HG03469 (cell line): Measurements from ENCODE around the gene YPEL2.
"Not testable (repeated sequence)": the region's sequence is repeated elsewhere in the genome, so short reads cannot be mapped to it uniquely, and the experiment has no call there.

Experiments
- ATAC-seq: cut with Tn5 transposase; IDR thresholded peaks from one replicate; pipeline ENCODE4 v1.9.1; 2021; ENCODE audit warnings: mild to moderate bottlenecking, moderate library complexity, moderate number of reproducible peaks; ENCODE audit not compliant: unreplicated experiment

The YPEL2 gene

GRCh38 chr17:59402760-59403159, 71.3 kb downstream of the YPEL2 start:
- no peak for ATAC-seq

GRCh38 chr17:59404471-59404870, 73.0 kb downstream of the YPEL2 start:
- no peak for ATAC-seq

GRCh38 chr17:59405944-59406705, 74.7 kb downstream of the YPEL2 start:
- no peak for ATAC-seq

DNA sequence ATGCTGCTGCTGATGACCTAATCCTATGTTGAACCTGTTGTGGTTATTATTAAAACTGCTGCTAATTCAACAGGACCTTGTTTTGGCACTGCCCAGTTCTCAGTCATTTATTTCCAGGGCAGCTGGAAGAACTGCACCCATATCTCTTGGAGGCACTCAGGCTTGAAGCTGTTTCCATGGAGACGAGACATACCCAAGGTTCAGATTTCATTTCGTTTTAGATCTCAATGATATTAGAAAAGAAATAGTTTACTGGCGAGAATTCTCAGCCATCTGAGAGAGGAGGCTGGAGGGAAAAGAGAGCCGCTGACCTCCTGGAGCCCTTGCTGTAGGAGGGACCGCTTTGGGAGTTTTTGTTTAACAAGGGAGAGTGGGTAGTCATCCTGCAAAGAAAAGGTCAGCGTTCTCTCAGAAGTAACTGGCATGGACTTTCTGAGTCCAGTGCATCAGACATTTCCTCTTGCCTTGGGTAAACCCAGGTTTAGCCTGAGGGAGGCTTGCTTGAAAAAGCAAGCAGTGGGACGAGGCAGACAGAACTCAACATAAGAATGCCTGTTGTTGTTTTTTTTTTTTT, 75.4 kb downstream of the YPEL2 start:
- ATAC-seq: no peak

- ATAC-seq: no peak
These were observed 78.0 kb downstream of the YPEL2 start for GRCh38 chr17:59409336-59410048.

- ATAC-seq: no peak
These were observed 78.6 kb downstream of the YPEL2 start for GRCh38 chr17:59410049-59410437.

- not testable (repeated sequence) for ATAC-seq
These were observed 81.0 kb downstream of the YPEL2 start for GRCh38 chr17:59412431-59412830.

DNA sequence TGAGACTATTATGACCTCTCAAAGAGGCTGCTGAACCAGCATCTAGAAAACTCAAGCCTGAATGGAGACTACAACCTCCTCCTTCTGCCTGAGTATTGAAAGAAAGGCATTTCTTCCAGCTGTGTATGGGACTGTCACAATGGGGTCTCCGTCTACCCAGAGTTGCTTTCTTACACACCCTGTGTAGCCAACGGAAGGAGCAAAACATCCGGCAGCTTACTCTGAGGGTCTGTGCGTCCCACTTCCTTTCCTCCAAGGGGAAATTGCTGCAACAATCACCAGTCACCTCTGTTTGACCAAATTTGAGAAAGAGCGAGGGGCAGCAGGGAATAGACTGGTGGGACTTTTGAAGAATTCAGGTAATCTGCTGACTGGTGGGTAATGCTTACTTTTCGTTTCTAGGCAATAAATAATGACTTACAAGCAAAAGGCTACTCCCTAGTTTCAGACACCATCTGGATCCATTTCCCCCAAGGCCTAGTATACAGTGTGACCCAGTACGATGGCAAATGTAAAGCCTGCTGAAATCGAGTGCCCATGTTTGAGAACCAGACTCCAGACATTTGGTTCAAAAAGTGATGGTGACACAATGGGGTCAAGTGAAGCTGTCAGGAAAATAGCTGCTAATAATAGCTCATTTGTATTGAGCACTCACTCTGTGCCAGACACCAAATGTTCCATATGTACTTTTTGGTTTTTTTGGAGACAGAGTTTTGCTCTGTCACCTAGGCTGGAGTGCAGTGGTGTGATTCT, 81.7 kb downstream of the YPEL2 start:
- ATAC-seq: no peak

DNA sequence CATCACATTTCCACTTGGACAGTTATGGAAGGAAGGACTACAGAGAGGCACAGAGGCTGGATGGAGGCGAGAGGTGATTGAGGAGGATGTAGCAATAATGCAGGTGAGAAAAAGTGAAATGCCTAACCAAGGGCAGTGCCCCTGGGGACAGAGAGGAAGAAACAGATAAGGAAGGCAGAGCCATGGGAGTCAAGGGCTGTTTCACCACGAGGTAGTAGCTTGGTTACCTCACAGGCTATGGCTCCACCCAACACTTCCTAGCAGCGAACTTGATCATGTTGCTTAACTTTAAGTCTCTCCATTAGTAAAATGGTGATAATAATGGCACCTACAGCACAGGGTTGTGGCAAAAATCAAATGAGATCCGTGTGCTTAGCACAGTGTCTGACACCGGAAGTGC, 83.9 kb downstream of the YPEL2 start:
- ATAC-seq: no peak

DNA sequence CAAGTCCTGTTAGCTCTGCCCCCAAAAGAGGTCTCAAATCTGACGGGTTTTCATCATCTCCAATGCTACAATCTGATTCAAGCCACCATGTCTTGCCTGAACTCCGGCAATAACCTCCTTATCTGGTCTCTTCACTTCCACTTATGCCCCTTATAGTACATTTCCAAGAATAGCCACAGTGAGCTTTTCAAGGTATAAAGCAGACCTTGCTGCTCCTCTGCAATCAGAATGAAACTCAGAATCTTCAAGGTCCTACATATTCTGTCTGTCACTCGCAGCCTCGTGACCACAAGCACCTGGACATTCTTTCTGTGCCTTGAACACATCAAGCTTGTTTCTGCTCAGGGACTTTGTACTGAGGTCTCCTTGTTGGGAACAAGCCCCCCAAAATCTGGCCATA, 84.7 kb downstream of the YPEL2 start:
- ATAC-seq: no peak

GRCh38 chr17:59417452-59417851, 86.0 kb downstream of the YPEL2 start:
- no peak for ATAC-seq

DNA sequence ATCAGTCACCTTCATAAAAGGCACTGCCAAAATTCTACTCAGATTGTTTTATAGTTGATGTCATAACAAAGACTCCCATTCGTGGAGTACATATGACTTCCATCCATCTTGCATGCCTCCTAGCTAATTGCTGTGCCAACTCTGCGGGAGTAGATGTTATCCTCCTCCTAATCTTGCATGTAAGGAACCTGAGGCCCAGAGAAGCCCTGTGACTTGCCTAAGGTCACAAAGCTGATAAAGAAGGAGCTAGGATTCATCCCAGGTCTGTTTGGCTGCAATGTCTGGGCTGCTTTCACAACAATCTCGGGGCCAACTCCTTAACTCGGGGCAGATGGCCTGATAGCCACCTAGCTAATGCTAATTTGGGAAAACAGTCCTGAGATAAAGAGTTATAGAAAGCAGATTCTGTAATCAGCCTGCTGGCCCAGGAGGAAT, 87.3 kb downstream of the YPEL2 start:
- ATAC-seq: no peak

- no peak for ATAC-seq
These were observed 89.4 kb downstream of the YPEL2 start for GRCh38 chr17:59420901-59421300.

DNA sequence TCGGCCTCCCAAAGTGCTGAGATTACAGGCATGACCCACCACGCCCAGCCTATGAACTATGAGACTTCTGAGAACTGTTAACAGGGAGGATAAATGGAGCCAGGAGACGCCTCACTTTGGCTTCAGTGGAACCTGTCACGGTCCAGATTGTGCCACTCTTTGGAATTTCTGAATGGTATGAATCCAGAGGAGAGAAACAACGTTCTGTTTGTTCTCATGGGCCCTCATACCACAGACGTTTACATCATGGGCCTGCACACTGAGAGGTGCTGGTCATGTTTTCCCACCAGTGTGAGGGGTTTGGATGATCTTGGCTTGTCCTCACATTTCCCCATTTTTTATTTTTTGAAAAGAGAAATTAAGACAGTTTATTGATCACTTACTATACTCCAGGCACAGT, 90.3 kb downstream of the YPEL2 start:
- no peak for ATAC-seq

DNA sequence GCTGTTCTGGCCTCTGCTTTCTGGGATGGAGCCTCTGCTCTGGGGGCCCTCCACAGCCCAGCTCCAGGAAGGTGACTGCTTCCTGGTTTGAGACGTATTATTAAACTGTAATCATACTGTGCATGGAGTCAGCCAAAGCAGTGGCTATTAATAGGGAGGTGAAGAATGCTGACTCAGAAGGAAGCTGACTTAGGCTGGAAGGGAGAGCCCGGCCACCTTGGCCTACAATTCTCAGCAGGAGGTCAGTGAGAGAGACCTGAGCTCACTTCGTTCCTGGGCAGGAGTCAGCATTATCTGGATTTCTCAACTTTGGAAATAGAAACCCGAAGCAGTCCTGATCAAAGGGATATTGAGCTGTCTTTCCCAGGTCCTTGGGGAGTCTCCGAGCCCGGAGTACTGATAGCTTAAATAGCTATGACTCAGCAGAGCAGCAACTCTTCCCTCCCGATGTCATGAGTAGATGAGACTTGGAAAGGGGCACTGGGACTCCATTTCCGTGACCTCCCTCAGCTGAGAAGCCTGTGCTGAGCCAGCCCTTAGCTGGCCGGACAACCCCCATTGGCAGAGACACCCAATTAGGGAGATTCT, 91.8 kb downstream of the YPEL2 start:
- ATAC-seq: no peak

GRCh38 chr17:59423903-59424302, 92.4 kb downstream of the YPEL2 start:
- ATAC-seq: no peak

DNA sequence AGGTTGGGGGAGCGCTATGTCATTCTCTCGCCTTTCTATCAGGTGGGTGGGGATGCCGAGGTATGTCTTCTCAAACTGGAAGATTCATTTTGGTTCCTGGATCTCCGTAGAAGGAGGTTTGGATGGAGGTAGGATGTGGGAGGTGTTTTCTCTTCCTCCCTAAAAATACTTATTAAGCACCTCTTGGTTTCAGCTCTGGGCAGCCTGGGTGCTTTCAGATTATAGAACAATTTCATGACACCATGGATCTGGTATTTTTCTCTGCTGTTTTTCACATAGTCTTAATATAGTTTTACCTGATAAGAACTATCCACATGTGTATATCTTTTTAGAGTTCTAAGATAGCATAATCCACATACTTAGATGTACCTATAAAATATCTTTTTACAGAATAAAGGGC, 92.9 kb downstream of the YPEL2 start:
- ATAC-seq: no peak

DNA sequence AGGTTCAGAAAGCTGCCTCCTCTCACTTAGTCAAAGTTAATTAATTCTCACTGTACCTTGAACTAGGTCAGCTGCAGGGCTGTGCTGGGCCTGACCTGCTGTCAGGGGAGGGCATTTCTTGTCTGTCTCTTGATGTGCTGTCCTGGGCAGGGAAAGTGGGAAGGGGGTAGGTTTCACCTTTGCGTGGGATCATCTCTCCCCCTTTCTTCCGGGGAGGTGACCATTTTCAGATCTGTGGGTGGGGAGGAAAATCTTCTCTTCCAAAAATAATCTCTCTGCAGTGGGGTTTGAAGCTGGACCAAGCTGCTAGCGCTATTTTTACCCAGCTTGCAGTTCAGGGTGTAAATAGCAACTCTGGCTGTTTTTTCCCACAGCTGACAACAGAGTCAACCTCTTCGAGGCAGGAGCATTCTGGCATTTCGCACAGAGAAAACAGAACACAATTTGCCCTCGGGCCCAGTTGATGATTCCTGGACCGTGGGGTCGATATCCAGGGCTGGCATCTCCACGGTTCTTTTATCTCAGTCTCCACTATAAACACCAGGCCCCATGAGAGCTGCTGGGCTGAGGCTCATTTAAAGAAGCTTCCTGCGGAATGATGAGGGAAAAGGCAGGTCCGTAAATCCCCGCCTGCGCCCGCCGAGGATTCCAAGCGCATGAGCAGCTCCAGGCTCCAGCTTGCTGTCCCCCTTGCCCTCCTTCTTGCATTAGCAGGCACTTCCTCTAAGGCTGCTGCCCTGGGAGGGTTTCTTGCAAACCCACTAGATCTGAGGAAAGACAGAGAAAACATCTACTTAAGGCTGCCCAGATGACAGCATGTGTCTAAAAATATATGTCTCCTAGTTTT, 93.9 kb downstream of the YPEL2 start:
- no peak for ATAC-seq

GRCh38 chr17:59426031-59426430, 94.6 kb downstream of the YPEL2 start:
- ATAC-seq: no peak

DNA sequence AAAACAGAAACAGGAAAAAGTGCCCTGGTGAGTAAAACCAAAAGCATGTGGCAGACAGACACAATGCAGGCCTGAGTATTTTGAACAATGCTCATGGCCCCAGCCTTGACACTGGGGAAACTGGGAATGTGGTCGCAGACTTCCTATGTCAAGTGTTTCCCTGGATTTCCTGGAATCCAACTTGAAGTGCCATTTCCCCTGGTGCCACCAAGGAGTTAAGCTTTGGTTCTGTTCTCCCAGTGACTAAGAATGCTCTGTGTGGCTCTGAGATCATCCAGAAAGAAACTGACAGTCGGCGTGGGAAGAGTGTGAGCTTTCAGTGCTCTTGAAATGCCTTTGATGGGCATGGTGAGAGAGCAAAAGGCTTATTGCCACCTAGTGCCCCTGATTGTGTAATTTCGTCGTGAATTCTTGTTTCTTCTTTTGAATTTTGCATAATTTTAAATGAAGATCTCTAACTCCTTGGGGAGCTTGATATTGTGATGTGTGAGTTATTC, 96.0 kb downstream of the YPEL2 start:
- ATAC-seq: no peak
